NCI-H345 (cell line): ENCODE data around the gene CCDC126.
"Not testable (repeated sequence)": the region's sequence is repeated elsewhere in the genome, so short reads cannot be mapped to it uniquely, and the experiment has no call there.

Experiments used
- DNase-seq: peaks from one replicate; lab custom pipeline; 2025; lab: John Stamatoyannopoulos, UW

CCDC126 gene

DNA sequence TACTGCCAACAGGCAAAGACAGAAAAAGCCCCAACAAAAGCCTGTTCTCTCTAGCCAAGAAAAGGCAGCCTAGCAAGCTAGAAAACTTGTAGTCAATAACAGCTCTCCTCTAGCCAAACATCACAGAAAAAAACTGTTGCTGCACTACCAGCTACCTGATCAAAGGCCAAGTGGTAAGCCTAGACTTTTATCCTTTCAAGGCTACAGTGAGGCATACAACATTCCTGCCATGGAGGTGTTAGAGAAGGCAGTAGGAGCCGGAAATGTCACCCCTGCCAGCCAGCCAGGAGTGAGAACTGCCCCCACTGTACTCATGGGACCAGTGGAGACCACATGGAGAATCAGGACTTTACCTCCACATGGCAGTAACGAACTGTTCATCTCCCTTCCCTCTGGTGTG is 31.2 kb downstream of the CCDC126 start:
- no peak for DNase-seq

DNA sequence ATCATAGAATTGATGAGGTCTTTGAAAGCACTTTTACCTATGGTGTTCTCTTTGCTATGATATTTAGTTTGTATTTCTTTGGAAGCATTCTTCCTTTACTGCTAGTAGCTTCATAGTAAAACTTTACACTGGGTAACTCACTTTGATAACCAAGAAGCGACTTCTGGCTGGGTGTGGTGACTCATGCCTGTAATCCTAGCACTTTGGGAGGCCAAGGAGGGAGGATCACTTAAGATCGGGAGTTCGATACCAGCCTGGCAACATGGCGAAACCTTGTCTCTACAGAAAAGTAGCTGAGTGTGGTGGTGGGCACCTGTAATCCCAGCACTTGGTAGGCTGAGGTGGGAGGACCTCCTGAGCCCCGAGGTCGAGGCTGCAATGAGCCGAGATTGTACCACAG is 36.2 kb downstream of the CCDC126 start:
- DNase-seq = no peak

DNA sequence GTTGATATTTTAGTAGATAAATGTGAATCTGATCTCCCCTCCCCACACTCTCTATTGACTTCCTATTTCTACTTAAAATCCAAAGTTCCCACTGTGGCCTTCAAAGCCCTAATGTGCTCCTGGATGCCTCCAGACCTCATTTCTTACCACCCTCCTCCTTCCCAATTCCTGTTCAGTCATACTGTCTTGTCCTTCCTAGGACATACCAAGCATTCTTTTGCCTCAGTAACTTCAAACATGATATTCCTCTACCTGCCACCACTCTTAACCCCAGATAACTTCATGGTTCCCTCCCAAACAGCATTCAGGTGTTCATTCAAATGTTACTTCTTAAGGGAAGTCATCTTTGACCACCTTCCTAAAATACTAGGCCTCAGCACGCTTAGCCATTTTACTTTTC is 48.6 kb downstream of the CCDC126 start:
- DNase-seq = no peak

DNA sequence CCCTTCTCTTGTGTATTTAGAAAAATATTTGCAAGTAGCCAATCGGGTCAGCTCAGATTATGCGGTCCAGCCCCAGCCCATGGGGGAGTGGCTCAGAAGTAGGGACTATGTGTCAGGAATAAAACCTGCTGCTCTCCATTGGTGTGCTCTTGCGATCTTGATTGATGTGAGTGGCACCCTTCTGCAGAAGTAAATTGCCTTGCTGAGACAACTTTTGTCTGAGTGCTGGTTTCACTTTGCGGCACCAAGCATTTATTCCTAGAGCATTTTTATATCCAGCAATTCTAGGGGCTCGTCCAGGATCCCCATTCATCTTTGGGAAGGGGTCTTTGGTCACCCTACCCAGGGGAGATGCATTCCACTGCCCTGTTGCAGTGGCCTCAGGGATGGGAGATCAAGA is 56.8 kb downstream of the CCDC126 start:
- DNase-seq = no peak

DNA sequence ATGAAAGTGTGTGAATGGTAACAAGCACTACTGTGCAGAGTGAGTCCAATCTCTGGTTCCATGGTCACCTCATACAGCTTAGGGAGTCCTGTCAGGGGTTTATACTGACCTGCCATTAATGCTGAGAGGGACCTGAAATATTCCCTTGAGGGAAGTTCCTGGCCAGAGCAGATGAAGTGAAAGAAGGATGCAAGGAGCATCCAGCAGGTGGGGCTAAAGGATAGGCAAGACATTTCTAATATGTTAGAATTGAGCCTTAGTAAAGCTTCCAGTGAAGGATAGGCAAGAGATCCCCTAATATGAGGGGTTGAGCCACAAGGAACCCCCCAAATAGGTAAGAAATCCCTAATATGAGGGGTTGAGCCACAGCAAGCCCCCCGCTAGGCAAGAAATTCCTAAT is 57.3 kb downstream of the CCDC126 start:
- DNase-seq = no peak

- no peak for DNase-seq
These were observed 58.3 kb downstream of the CCDC126 start for GRCh38 chr7:23655433-23655832.

GRCh38 chr7:23658831-23659427 is 61.7 kb downstream of the CCDC126 start:
- DNase-seq = no peak

DNA sequence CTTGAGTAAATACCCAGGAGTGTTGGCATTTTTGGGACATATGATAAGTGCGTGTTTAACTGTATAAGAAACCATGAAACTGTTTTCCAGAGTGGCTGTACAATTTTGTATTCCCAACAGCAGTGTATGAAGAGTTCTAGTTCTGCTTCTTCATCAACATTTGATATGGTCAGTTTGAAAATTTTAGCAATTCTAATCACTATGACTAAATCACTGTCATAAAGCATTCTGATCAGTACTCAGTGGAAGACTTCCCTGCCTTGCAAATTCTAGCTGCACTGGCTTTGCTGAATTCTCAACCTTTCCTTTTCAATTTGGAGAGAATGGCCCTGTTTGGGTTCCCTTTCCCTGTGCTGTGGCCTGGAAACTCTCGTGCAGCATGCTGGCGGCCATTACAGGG is 64.2 kb downstream of the CCDC126 start:
- DNase-seq = no peak

DNA sequence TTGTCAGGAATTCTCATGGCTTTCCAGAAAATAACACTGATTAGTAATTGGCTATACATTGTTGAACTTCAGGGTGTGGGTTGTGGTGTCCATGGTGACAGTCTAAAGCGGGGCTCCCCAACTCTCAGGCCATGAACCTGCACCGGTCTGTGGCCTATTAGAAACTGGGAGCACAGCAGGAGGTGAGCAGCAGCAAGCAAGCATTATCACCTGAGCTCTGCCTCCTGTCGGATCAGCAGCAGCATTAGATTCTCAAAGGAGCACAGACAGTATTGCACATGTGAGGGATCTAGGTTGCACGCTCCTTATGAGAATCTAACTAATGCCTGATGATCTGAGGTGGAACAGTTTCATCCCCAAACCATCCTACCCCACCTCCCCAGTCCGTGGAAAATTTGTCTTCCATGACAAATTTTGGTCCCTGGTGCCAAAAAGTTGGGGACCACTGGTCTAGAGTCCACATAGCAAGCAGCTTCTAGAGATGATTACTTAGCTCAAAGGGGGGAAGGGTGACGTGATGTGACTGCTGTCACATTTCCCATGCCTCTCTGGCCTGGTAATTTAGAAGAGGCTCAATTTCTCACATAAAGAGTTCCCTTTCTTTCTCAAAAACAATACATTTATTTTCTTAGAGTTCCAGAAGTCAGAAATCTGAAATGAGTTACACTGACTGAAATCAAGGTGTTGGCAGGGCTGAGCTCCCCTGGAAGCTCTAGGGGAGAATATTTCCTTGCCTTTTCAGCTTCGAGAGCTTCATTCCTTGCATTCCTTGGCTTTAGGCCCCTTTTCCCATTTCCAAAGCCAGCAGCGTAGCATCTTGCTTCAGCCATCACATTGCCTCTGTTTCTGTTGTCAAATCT is 65.2 kb downstream of the CCDC126 start:
- no peak for DNase-seq

DNA sequence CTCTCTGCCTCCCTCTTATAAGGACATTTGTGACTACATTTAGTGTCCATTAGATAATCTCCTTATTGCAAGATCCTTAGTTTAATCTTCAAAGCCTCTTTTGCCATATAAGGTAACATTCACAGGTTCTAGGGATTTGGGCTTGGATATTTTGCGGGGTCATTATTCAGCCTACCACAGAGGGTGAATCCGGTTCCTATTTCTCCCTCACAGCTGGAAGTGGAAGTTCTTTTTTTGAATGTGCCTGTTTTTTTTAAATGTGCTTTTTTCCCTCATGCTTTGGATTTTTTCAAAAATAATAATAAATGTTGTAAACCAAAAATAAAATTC is 65.8 kb downstream of the CCDC126 start:
- no peak for DNase-seq

GRCh38 chr7:23664122-23664521 is 66.9 kb downstream of the CCDC126 start:
- DNase-seq = no peak

DNA sequence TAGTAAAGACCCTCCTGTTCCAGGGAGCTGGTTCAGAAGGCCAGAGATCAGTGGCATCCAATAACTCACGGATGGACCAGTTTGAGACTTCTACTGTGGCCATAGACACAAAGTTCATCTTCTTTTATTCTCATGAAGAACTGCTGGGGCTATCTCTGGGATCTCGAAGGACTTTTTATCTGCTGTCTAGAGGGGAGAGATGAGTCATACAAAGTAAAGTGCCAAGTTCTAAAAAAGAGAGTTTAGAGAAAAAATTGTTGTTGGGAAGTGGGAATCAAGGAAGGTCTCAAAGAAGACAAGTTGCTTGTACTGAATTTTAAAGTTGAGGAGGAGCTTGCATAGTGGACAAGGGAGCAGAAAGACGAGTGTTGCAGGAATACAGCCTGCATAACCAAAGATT is 74.9 kb downstream of the CCDC126 start:
- DNase-seq = no peak

DNA sequence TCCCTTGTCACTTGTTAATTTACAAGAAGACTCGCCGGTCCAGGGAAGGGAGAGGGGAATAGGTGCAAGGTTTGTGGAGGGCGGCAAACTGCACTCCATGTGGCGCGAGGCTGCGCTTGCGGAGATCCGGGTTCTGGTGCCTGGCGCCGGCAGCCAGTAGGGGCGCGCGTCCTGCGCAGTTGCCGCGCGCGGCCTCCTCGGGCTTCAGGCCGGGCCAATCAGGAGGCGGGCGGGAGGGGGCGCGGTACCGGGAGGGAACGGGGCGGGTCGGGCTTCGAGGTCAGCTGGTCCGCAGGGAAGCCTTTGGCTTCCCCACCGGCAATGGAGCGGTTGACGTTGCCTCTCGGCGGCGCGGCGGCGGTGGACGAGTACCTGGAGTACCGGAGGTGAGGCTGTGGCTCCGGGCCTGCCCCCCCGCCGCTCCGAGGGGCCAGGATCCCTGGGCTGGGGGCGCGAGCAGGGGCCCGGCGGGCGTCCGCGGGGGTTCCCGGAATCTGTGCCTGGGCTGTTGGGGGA is 82.8 kb downstream of the CCDC126 start, which contains the start of gene FAM221A:
Gene FAM221A (plus strand): TSS at position 302 of the 516 bp plus-strand sequence. CDS start 20 bp downstream, at position 322.
- DNase-seq = peak; percentile 91

DNA sequence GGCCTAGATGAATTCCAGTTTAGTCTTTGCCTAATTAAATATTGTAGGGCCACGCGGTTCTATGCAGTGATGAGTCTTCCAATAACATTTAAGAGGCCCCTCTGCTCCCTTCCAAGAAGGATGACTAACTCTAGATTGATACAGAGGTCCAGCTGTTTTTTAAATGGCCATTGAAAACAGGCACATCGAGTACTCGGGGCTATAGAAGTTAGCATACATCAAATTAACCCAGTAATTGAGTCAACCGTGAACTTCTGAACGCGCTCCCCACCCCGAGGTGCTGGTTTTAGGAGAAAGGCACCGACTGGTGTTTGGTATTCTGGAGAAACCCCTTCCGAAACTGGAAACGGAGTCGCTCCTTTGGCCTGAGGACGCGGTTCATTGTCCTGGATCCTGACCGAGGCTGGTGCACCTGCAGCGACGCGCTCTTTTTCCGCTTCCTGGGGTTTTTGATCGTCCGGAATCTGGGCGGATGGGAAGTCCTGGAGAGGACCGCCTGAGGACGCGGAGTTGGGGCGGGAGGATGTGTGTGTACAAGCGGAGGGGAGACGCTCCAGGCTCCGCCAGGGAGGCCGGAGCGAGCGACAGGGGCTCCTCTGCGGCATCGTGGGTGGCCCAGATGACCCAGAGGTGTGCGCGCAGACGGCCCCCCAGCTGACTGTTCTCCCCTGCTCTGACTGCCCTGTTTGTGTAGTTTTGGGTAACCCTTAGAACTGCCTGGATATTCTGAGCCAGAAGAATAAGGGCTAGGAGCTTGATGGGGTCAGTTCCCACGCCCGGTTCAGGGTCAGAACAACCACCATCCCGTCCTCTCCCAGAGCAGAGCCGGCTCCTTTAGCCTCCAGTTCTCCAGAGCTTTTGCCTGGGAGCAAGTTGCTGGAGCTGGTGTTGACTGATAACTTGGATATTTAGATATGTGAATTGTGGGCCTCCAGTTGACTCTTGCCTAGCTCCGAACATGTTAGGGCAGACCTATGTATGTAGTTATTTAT is 83.5 kb downstream of the CCDC126 start:
- DNase-seq = peak; percentile 76

DNA sequence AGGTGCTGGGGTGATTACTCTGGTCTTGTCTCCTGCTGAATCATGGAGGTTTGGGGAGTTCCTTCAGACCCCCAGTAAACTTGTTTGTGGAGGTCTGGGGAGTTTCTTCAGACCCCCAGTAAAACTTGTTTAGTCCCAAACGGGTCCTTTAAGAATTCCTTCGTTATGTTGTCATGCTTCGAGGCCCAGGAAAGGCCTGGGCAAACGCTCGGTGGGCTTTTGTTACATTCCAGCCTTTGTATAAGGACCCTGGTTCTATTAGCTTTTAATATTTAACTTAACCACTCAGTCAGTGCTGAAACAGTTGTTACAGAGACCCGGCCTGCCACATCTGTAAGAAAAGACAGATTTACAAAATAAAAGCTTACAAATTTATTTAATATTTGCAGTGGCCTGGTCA is 86.9 kb downstream of the CCDC126 start:
- not testable (repeated sequence) for DNase-seq

DNA sequence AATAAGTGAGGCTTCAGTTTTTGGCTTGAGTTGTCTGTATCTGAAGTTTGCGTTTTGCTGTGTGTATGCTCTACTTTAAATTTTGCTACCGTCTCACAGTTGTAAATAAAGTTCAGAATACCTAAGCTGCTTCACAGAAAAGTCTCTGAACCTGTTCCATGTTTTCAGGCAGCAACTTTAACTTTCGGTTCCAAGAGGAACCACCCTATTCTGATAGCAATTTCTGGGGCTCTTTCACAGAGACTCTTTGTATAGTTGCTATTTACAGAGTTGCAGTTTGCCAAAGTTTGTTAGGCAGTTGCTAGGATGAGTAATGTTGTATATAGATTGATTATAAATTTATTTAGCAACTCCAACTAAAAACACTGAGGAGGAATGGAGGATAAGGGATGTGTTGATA is 88.5 kb downstream of the CCDC126 start:
- DNase-seq = no peak

DNA sequence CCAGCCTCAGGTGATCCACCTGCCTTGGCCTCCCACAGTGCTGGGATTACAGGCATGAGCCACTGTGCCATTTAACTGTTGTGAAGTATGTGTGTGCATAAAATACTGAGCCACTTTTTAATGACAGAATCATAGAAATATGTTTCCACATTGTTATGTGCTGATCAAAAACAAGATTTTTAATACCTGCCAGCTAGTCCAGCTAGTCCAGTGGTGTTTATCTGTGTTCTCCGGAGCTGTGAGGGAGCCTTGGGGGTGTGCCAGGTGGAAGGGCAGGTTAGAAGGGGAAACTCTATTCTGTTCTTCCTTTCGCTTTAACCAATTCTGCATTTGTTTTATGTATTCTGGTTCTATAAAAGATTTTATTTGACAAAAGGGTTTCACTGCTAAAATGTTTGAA is 89.8 kb downstream of the CCDC126 start:
- no peak for DNase-seq

GRCh38 chr7:23689165-23689564 is 92.0 kb downstream of the CCDC126 start:
- DNase-seq = no peak

DNA sequence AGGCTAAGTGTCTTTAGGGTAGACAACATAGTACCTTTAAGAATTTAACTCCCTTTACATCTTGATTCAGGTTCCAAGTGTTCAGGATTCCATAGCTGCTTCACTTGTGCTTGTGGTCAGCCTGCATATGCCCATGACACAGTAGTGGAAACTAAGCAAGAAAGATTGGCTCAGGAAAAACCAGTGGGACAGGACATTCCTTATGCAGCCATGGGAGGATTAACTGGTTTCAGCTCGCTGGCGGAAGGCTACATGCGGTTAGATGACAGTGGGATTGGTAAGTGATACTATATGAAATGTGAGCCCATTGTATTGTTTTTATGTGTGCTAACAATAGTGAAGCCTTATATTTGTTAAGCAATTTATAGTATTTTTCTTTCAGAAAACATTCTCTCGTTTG is 94.1 kb downstream of the CCDC126 start:
- no peak for DNase-seq

- DNase-seq = no peak
These were observed 96.0 kb downstream of the CCDC126 start for GRCh38 chr7:23693224-23693623.
